H9 (cell line): ENCODE measurements around the gene ATP7B. TPM values are rescaled to one million over a fixed set of nuclear protein-coding genes. Genes with fewer than 3 reads are reported as not detected.

Source experiments
- DNase-seq: peaks from one replicate; pipeline ENCODE4 v3.0.0-alpha.2; 2017
- H2AFZ ChIP-seq: one replicate; pipeline ENCODE4 v1.6.1; 2013; ENCODE audit warnings: mild to moderate bottlenecking, low read length, control low read depth, moderate library complexity
- H2AK5ac ChIP-seq: 2 replicates; pipeline ENCODE4 v1.6.1; 2013; ENCODE audit warnings: low read length, control low read depth, mixed read lengths; ENCODE audit not compliant: insufficient read length
- H2BK120ac ChIP-seq: one replicate; pipeline ENCODE4 v1.6.1; 2013; ENCODE audit warnings: low read depth, mild to moderate bottlenecking, low read length, control low read depth, inconsistent platforms; ENCODE audit not compliant: poor library complexity, severe bottlenecking
- H2BK12ac ChIP-seq: 2 replicates; pipeline ENCODE4 v1.6.1; 2013; ENCODE audit warnings: low read length, control low read depth, mixed read lengths, low read depth; ENCODE audit not compliant: insufficient read length
- H2BK15ac ChIP-seq: 2 replicates; pipeline ENCODE4 v1.6.1; 2013; ENCODE audit warnings: low read depth, low read length, control low read depth
- H2BK20ac ChIP-seq: one replicate; pipeline ENCODE4 v1.6.1; 2013; ENCODE audit warnings: low read depth, mild to moderate bottlenecking, low read length, control low read depth, inconsistent platforms; ENCODE audit not compliant: poor library complexity, severe bottlenecking
- H2BK5ac ChIP-seq: 2 replicates; pipeline ENCODE4 v1.6.1; 2013; ENCODE audit warnings: low read length, control low read depth, mixed read lengths; ENCODE audit not compliant: insufficient read length
- H3K14ac ChIP-seq: 2 replicates; pipeline ENCODE4 v1.6.1; 2013; ENCODE audit warnings: low read length, control low read depth; ENCODE audit not compliant: insufficient read depth
- H3K18ac ChIP-seq: 2 replicates; pipeline ENCODE4 v1.6.1; 2013; ENCODE audit warnings: low read depth, mild to moderate bottlenecking, mixed read lengths, low read length, control low read depth; ENCODE audit not compliant: insufficient read length
- H3K23ac ChIP-seq: 2 replicates; pipeline ENCODE4 v1.6.1; 2013; ENCODE audit warnings: low read length, control low read depth, mixed read lengths, low read depth; ENCODE audit not compliant: insufficient read length
- H3K23me2 ChIP-seq: 2 replicates; pipeline ENCODE4 v1.6.1; 2013; ENCODE audit warnings: low read depth, mild to moderate bottlenecking, mixed read lengths, low read length, control low read depth; ENCODE audit not compliant: insufficient read length, poor library complexity, severe bottlenecking
- H3K27ac ChIP-seq: 2 replicates; pipeline ENCODE4 v1.5.1; 2013; ENCODE audit warnings: low read length, control low read depth, mixed read lengths, low read depth; ENCODE audit not compliant: insufficient read length
- H3K27me3 ChIP-seq: 2 replicates; pipeline ENCODE4 v1.6.1; 2013; ENCODE audit warnings: low read length, control low read depth, inconsistent platforms; ENCODE audit not compliant: insufficient read depth
- H3K4ac ChIP-seq: 2 replicates; pipeline ENCODE4 v1.6.1; 2013; ENCODE audit warnings: low read depth, mild to moderate bottlenecking, control low read depth, inconsistent platforms, low read length, moderate library complexity
- H3K4me1 ChIP-seq: 2 replicates; pipeline ENCODE4 v1.6.1; 2013; ENCODE audit warnings: low read length, control low read depth, inconsistent platforms; ENCODE audit not compliant: insufficient read depth
- H3K4me2 ChIP-seq: 2 replicates; pipeline ENCODE4 v1.6.1; 2013; ENCODE audit warnings: low read length, control low read depth, mixed read lengths; ENCODE audit not compliant: insufficient read length, insufficient read depth
- H3K56ac ChIP-seq: 2 replicates; pipeline ENCODE4 v1.6.1; 2013; ENCODE audit warnings: low read depth, mild to moderate bottlenecking, mixed read lengths, low read length, control low read depth; ENCODE audit not compliant: insufficient read length
- H3K79me1 ChIP-seq: 2 replicates; pipeline ENCODE4 v1.6.1; 2013; ENCODE audit warnings: low read depth, mild to moderate bottlenecking, moderate library complexity, low read length, control low read depth, inconsistent platforms; ENCODE audit not compliant: insufficient read depth, poor library complexity, severe bottlenecking
- H3K79me2 ChIP-seq: 2 replicates; pipeline ENCODE4 v1.6.1; 2013; ENCODE audit warnings: low read length, control low read depth, inconsistent platforms; ENCODE audit not compliant: insufficient read depth
- H3K9ac ChIP-seq: 2 replicates; pipeline ENCODE4 v1.6.1; 2013; ENCODE audit warnings: low read length, control low read depth, mixed read lengths; ENCODE audit not compliant: insufficient read length; ENCODE audit errors: extremely low read depth
- H3K9me3 ChIP-seq: one replicate; pipeline ENCODE4 v1.6.1; 2013; ENCODE audit warnings: low read depth, low read length, inconsistent platforms; ENCODE audit not compliant: control insufficient read depth
- H3T11ph ChIP-seq: one replicate; pipeline ENCODE4 v1.6.1; 2013; ENCODE audit warnings: mild to moderate bottlenecking, low read length, control low read depth, inconsistent platforms
- H4K20me1 ChIP-seq: one replicate; pipeline ENCODE4 v1.6.1; 2013; ENCODE audit not compliant: control insufficient read depth, insufficient read length, insufficient read depth
- H4K5ac ChIP-seq: 2 replicates; pipeline ENCODE4 v1.6.1; 2013; ENCODE audit warnings: low read depth, mild to moderate bottlenecking, mixed read lengths, low read length, control low read depth; ENCODE audit not compliant: insufficient read length
- H4K8ac ChIP-seq: replicated peaks from 2 replicates; pipeline ENCODE4 v1.6.1; 2013; ENCODE audit warnings: low read length, control low read depth, mixed read lengths, low read depth; ENCODE audit not compliant: insufficient read length
- H4K91ac ChIP-seq: 2 replicates; pipeline ENCODE4 v1.6.1; 2013; ENCODE audit warnings: low read depth, mild to moderate bottlenecking, moderate library complexity, mixed read lengths, low read length, control low read depth; ENCODE audit not compliant: insufficient read length
- H3K27ac Mint-ChIP-seq, 3 experiments: 2 replicates in 2 of 3; 3 replicates in 1 of 3; pipeline ENCODE4 v1.8.0; 2020 to 2021; ENCODE audit warnings: mixed read lengths in 3 of 3, mild to moderate bottlenecking in 1 of 3, moderate library complexity in 1 of 3
- H3K27me3 Mint-ChIP-seq: 2 replicates; pipeline ENCODE4 v1.8.0; 2021; ENCODE audit warnings: low read depth, mild to moderate bottlenecking, moderate library complexity, mixed read lengths
- H3K36me3 Mint-ChIP-seq, 3 experiments: 2 replicates in 2 of 3; 3 replicates in 1 of 3; pipeline ENCODE4 v1.8.0; 2020 to 2021; ENCODE audit warnings: low read depth in 3 of 3, mixed read lengths in 3 of 3; ENCODE audit not compliant: insufficient read depth in 1 of 3
- H3K4me1 Mint-ChIP-seq, 2 experiments: 2 replicates each; pipeline ENCODE4 v1.8.0; 2020; ENCODE audit warnings: mixed read lengths in 2 of 2
- H3K4me3 Mint-ChIP-seq, 2 experiments: 2 replicates in 1 of 2; 3 replicates in 1 of 2; pipeline ENCODE4 v1.8.0; 2020 to 2021; ENCODE audit warnings: mild to moderate bottlenecking in 2 of 2, mixed read lengths in 2 of 2, moderate library complexity in 1 of 2
- H3K9me3 Mint-ChIP-seq, 2 experiments: 2 replicates in 1 of 2; 3 replicates in 1 of 2; pipeline ENCODE4 v1.8.0; 2020; ENCODE audit warnings: mild to moderate bottlenecking in 2 of 2, mixed read lengths in 2 of 2, moderate library complexity in 1 of 2
- CTCF ChIP-seq: fragments of 200-600 bp; sonication (generic); conservative IDR thresholded peaks from 3 replicates; pipeline ENCODE4 v1.8.0; 2021; ENCODE audit warnings: antibody characterized with exemption, mild to moderate bottlenecking
- WGBS: extraction: QIAGEN DNeasy Blood & Tissue Kit; methylation state at CpG from one replicate; pipeline ENCODE4 v1.1.7; 2013; ENCODE audit warnings: missing lambda C conversion rate, low lambda C conversion rate, mixed read lengths; ENCODE audit not compliant: insufficient read length; ENCODE audit errors: extremely low coverage; 5-methylcytosine and 5-hydroxymethylcytosine counted together
- total RNA-seq: library from RNA; stranded (reverse); gene quantifications from 2 replicates; pipeline ENCODE4 v1.2.1, GENCODE V29; 2021

ATP7B gene
- total RNA-seq, 1 experiment from 2014 or later, result 5.8 TPM

GRCh38 chr13:52004511-52005170 lies 6.6 kb downstream of the ATP7B start:
- Histone ChIP-seq H4K5ac (no peak overlapping the region), H3K23ac (no peak overlapping the region), H4K8ac (no peak overlapping the region), H3K4me1 (no peaks in the 10 kb centered on the region), H2BK12ac (no peak overlapping the region), H4K20me1 (no peaks in the 10 kb centered on the region), H3K4me2 (no peak overlapping the region), H3K27me3 (no peaks in the 10 kb centered on the region), H3K79me1 (no peaks in the 10 kb centered on the region), H3K14ac (no peak overlapping the region), H3T11ph (no peak overlapping the region), H3K27ac (no peak overlapping the region), H2BK5ac (no peak overlapping the region), H3K79me2 (no peaks in the 10 kb centered on the region), H2AK5ac (no peak overlapping the region), H2BK120ac (no peak overlapping the region), H2BK15ac (no peak overlapping the region), H3K9me3 (no peaks in the 10 kb centered on the region), H3K23me2 (no peaks in the 10 kb centered on the region), H2AFZ (no peak overlapping the region), H4K91ac (no peak overlapping the region), H3K18ac (no peak overlapping the region), H3K56ac (no peak overlapping the region), H3K9ac (no peak overlapping the region), H3K4ac (no peak overlapping the region), H2BK20ac (no peak overlapping the region)
- peaks cover 9% of the 10 kb centered on the region for H3K27me3 Mint-ChIP-seq
- peaks cover 2 to 3% of the 10 kb centered on the region in 2 experiments; a peak in 2 of 5 replicates for H3K9me3 Mint-ChIP-seq
- peaks cover 16 to 28% of the 10 kb centered on the region in 2 experiments for H3K4me1 Mint-ChIP-seq
- TF ChIP-seq CTCF, result no peak
- H3K36me3 Mint-ChIP-seq, result peaks cover 8% of the 10 kb centered on the region in 3 experiments; a peak in 5 of 7 replicates
- no peak overlapping the region for H3K27ac Mint-ChIP-seq
- H3K4me3 Mint-ChIP-seq, result no peak overlapping the region
- WGBS, result no CpG with 5 or more reads among the region's 7 CpGs
- no peak for DNase-seq
